ENCODE data around the gene SNX24. TPM values are rescaled to one million over a fixed set of nuclear protein-coding genes. Genes with fewer than 3 reads are reported as not detected.

The SNX24 gene
- total RNA-seq, 1 donor from 2014 or later = 13.1 TPM

DNA sequence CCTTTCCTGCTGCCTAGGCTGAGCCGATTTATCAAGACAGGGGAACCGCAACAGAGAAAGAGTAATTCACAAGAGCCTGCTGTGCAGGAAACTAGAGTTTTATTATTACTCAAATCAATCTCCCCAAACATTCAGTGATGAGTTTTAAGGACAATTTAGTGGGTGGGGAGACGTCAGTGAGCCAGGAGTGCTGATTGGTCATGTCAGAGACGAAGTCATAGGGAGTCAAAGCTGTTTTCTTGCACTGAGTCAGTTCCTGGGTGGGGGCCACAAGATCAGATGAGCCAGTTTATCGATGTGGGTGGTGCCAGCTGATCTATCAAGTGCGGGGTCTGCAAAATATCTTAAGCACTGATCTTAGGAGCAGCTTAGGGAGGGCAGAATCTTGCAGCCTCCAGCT lies 19.0 kb downstream of the SNX24 start:
- ATAC-seq (ENCODE audit: poor library complexity) = no peak
- intact Hi-C loops (cut with DNase I) = no loop called here
- no peak for DNase-seq

DNA sequence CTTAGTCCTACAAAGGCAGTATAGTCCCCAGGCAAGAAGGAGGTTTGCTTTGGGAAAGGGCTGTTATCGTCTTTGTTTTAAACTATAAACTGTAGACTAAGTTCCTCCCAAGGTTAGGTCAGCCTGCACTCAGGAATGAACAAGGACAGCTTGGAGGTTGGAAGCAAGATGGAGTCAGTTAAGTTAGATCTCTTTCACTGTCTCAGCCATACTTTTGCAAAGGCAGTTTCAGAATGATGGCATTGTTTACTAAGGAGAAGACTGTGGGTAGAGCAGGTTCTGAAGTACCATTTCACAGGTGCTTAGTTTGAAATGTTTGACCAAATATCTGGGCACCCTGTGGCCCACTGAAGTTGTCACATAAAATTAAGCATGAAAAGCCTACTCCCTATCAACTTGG lies 19.4 kb downstream of the SNX24 start:
- no peak for DNase-seq
- intact Hi-C loops (cut with DNase I) = no loop called here
- ATAC-seq (ENCODE audit: poor library complexity) = no peak

DNA sequence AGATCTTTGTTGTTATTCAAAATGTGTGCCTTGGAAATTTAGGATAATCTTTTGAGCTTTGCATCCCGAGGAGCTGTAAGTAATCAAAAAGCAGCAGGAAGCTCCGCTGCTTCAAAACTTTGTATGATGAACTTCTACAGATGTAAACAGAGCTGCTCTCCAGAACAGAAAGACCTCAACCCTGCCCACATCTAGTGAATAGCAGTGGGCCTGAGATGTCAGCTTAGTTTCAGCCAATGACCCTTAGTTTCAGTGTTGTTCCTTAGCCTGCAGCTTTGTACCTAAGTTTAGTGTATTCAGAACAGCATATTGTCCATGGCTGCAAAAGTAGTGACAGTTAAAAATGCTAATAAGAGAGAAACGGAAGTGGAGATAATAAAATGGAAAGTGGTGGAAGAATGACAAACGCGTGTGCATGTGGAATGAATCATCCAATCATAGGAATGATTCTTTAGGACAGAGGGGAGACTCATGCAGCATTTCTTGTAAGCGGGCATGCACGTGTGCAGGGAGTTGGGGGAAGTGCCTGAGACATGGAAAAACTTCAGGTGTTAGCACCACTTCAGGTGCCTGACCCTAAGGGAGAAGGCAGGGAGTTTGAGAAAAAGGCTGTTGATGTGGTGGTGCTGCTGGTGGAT lies 24.9 kb downstream of the SNX24 start:
- DNase-seq = no peak
- intact Hi-C loops (cut with DNase I) = no loop called here
- no peak for ATAC-seq (ENCODE audit: poor library complexity)

DNA sequence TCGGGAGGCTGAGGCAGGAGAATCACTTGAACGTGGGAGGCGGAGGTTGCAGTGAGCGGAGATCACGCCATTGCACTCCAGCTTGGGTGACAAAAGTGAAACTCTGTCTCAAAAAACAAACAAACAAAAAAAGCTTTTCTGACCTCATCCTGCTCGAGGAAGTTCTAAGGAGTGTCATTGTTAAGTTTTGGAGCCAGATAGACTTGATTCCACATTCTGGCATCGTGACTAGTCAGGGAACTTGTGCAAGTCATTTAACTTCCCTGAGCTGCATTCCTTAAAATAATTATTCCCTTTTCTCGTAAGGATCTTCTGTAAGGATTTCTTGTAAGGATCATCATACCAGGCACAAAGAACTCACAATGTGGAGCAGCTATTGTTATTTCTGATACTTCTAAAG lies 26.2 kb downstream of the SNX24 start:
- DNase-seq (no peak), ATAC-seq (ENCODE audit: poor library complexity) (no peak)
- intact Hi-C loops (cut with DNase I) = no loop called here

DNA sequence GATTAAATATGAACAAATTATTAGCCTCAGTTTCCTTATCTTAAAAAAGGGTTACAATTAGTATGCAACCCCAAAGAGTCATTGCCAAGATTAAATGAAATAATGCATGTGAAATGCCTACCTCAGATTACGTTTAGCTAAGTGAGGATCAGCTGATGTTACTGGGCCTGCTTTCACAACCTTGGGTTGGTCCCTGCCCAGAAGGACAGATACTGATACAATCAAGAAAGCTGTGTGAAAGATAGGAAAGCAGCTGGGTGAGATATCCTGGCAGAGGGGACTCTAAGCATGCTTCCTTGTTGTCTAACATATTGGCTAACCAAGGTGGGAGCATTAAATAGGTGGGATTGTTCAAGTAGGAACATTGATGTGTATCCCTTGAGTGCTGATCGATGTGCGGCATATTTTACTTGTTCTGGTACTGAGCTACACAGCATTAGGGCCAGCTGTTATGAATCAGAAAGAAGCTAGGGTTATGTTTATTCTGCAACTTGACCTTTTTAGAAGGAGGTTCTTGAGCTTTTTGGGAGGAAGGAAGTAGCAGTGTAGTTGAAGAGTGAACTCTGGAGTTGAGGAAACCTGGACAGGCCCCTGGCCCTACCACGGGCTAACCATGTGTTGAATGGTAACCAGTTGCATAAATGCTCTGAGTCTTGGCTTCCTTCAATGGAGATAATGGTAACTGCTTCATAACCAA lies 28.9 kb downstream of the SNX24 start:
- no peak for DNase-seq
- ATAC-seq (ENCODE audit: poor library complexity) = no peak
- intact Hi-C loops (cut with DNase I) = no loop called here

DNA sequence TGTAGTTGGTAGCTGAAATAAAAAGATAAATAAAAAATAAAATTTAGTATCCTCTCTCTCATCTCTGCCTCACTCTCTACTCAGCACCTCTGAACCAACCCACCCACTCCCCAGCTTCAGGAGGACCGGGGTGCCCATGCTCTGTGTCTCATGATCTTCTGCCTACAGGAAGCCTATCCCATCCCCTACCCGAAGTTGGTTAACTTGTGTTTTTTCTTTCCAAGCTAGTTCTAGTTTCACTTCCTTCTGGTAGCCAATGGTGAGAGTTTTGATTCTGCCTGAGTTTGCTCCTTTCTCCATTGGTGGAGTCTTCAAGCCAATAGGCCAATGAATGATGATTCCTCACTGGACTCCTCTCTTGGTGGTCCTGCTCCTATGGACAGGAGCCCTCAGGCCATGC lies 32.1 kb downstream of the SNX24 start:
- ATAC-seq (ENCODE audit: poor library complexity) = peak; percentile 27
- intact Hi-C loops (cut with DNase I) = no loop called here
- DNase-seq = no peak

DNA sequence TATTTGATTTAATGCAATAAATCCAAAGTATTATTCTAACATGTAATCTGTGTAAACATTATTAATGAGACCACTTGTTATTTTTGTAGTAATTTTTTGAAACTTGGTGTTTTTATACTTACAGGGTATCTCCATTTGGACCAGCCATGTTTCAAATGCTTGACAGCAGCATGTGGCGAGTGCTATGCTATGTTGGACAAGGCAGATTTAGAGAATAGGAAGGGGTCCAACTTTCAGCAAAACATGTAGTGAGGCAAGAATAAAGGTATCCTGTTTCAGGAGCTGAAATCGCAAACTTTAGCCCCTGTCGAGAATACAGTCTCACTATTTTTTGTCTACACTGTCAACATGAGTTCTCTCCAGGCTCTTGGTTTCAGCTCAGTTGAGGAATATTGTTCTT lies 33.7 kb downstream of the SNX24 start:
- ATAC-seq (ENCODE audit: poor library complexity) (no peak), DNase-seq (no peak)
- intact Hi-C loops (cut with DNase I) = no loop called here

DNA sequence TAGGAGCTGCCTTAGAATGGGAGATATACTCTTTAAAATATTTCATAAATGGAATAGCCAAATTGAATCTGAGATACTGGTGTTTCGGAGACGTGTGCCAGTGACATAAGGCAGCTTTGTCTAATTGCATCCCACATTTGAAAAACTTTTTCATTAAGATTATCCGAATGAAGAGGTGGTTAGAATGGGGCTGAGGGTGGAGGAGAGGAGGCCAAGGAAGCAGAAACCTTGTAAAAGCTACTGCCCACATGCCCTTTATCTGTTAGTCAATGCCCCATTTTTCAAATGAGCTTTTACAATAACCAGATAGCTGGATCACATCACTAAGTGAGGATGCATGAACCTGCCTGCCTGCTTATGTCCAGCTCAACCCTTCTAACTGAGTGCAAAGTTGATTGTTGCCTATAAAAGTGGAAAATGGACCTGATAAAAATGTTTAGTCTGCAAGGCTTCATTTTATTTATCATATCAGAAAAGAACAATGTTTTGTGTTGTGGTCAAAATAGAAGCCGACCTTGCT lies 34.8 kb downstream of the SNX24 start:
- no peak for ATAC-seq (ENCODE audit: poor library complexity)
- no peak for DNase-seq
- intact Hi-C loops (cut with DNase I) = no loop called here

DNA sequence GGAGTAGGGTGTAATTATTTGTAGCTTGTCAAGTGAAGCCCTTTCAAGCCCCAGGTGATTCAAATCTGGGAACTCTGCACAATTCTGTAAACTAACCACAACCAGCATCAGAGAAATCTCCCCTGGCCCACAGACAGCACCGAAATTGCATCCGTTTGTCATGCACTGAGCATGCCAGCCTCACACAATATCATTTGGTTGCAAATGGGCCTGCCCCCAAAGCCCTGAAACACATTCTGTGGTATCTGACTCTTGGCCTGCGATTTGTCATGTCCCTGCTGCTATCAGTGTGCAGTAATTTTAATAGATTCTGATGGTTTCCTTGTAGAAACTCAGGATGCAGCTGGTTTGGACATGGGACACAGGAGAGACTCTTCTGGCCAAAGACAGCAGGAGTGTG lies 35.3 kb downstream of the SNX24 start:
- intact Hi-C loops (cut with DNase I) = no loop called here
- ATAC-seq (ENCODE audit: poor library complexity) = no peak

DNA sequence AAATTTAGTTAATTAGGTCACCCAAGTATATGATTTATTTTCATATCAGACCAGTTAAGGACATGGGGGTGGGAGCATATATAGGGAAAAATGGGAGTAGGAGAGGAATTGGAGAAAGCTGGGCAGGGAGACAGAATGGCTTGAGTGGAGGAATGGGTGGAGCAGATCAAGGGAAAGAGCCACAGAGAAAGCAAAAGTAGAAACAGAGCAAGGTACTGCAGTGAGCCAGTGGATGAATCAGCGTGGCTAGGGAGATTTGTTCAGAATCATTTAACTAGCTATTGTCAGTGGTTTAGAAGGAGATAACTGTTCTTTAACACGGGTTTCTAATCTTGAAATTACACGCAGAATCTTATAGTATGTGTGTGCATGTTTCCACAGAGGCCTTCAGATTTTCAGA lies 37.4 kb downstream of the SNX24 start:
- ATAC-seq (ENCODE audit: poor library complexity) (no peak), DNase-seq (no peak)
- intact Hi-C loops (cut with DNase I) = no loop called here

More for the DNA sequence above, 35.3 kb downstream of the SNX24 start:
- DNase-seq = no peak

DNA sequence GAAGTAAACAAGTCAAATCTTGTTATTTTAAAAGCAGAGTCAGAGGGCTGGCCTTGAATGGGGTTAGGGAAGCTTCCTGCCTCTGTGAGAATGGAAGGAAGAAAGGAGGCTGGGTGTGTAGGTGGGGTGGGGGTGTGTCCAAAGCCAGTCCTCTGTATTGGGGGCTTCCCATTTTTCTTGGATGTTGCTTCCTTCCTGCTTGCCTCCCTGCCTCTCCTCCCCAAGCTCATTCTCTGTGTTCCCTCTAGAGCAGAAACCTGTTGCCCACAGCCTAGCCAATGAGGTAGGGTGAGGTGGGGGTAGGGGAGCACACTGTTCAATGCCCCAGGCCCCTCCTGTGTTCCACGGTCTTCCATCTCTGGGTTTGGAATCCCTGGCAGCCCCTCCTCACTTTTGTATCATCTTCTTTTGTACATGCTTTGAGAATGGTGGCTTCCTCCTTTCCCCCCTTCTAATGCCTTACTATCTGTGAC lies 39.7 kb downstream of the SNX24 start:
- intact Hi-C loops (cut with DNase I) = no loop called here
- ATAC-seq (ENCODE audit: poor library complexity) (no peak), DNase-seq (no peak)

DNA sequence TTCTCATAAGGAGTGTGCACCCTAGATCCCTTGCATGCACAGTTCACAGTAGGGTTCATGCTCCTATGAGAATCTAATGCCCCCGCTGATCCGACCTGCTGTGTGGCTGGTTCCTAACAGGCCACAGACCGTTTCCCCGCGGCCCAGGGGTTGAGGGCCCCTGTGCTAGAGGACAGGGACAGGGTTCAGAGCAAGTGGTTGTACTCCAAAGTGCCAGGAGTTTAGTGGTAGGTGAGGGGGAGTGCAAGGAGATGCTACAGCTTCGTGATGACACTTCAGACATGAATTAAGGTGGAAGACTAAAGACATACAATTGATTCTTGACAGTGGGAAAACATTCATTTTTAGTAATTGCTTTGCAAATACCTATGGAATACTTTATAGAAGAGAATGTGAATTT lies 40.5 kb downstream of the SNX24 start:
- intact Hi-C loops (cut with DNase I) = no loop called here
- no peak for ATAC-seq (ENCODE audit: poor library complexity)
- DNase-seq = no peak

DNA sequence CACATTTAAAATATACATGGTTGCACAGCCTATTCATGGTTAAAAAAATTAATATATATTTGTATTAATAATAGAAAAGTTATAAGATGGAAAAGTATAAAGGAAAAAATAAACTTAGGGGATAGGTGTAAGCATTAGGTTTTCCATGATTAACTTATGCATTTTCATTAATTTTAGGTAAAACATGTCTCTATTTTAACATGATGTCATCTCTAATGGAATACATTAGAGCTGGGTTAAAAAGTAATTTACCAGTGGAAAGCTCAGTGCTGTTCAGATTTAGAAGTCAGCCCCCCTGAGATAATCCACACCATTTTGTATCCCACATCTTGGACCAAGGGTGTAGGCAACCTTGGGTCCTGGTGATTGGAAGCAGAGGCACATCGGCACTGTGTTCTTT lies 49.7 kb downstream of the SNX24 start:
- no peak for DNase-seq
- intact Hi-C loops (cut with DNase I) = no loop called here
- no peak for ATAC-seq (ENCODE audit: poor library complexity)

DNA sequence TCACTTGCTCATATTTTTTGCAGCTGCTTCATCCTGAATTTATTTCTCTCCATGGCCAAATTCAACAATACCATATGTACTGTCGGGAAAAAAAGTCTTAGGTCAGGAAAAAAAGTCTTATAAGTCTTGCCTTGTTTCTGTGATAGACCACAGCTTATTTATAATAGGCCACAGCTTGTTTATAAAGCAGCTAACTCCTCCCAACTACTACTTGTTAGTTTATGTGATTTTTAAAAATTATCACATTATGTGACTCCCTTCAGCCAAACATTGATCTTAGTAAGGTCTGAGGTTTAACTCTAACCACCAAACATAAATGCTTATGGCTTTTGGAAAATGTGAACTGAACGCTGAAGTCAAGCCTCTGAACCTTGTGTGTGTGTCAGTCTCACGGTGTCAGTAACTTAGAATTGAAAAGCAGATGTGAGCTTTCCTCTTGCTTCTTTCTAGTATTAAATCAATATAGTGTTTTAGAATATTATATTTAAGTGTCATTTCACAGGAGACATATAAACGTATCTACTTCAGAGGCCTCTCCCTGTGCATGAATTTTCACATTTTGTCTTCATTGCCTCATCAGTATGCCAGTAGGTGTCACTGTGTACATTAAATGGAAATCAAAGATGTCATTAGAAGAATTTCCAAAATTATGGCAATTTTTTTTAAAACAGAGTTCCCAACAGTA lies 51.3 kb downstream of the SNX24 start:
- intact Hi-C loops (cut with DNase I) = no loop called here
- no peak for DNase-seq
- no peak for ATAC-seq (ENCODE audit: poor library complexity)

DNA sequence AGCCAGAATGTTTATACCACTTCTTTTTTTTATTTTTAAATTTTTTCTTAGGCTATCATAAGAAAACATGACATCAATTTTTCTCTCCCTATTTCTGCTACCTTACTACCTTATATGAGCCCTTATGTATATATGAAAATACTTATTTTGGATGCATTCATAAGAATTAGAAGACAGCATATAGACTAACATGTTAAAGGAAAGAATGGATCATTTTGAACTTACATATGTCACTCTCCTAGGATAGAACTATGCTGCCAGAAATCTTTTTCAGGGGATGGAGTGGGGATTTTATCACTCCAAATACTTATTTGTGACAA lies 51.8 kb downstream of the SNX24 start:
- intact Hi-C loops (cut with DNase I) = no loop called here
- DNase-seq (no peak), ATAC-seq (ENCODE audit: poor library complexity) (no peak)

DNA sequence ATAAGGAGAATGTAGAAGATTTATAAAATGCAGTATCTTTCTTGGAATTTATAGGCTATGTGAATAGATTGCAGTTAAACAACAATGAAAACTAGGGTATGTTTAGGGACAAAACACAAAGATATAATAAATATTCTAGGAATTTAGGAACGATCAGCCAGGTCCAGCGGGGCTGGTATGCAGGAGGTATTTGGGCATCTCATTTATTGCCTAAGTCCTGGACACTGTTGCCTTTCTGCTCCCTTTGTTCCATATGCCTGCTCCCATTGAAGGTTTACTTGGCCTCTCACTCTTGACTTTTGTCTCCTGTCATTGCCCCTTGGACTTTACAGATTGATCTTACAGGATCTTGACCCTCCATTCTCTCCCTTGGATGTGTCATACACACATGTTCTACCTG lies 55.9 kb downstream of the SNX24 start:
- DNase-seq (no peak), ATAC-seq (ENCODE audit: poor library complexity) (no peak)
- intact Hi-C loops (cut with DNase I) = no loop called here

DNA sequence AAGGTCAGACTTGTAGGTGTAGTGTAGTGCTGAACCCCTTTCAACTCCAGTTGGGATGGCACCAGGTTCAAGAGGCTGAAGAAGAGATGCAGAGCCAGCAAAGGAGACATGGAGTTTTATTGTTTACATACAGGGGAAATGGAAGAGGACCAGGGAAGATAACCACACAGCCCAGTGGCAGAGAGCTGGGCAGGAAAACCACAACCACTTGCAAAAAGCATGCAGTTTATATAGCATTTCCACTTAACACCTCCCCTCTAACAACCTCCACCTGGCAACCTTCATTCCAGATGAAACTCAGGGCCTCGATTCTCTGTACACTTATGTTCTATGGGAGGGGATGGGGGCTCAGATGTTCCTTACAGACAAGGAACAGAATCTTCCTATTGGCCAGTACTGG lies 56.9 kb downstream of the SNX24 start:
- no peak for DNase-seq
- intact Hi-C loops (cut with DNase I) = no loop called here
- ATAC-seq (ENCODE audit: poor library complexity) = no peak

DNA sequence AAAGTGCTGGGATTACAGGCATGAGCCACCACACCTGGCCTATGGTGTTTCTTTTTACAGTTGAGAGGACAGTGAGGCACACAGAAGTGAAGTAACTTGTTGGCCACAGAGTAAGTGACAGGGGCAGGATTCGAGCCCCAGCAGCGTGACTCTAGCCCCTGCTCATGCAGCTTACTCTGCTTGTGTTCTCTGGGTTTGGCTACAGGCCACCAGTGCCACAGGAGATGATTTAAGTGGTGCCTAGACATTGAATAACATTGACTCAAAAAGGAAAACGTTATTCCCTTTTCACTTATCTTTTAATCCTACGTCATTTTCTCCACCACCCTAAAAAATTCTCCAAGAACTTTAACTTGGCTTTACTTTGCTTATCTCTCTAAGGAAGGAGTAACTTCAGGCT lies 61.4 kb downstream of the SNX24 start:
- intact Hi-C loops (cut with DNase I) = no loop called here
- no peak for DNase-seq

DNA sequence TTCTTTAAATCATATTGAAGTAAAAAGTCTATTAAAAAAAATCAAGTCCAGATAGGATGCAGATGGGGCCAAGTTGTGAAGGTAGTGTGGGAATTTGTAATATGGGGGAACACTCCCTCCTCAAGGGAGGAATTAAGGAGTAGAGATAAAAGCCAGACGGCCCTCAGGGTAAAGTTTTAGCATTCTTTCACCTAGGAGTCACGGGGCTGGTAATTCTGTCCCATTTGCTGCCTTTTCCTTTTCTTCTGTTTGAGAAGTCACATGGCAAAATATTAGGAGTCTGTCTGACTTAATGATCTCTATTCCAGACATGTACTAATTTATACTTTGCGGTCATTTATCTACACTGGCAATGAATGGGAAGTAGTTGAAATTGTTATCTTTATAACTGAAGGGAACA lies 61.9 kb downstream of the SNX24 start:
- DNase-seq (no peak), ATAC-seq (ENCODE audit: poor library complexity) (no peak)
- intact Hi-C loops (cut with DNase I) = no loop called here

More for the DNA sequence above, 61.4 kb downstream of the SNX24 start:
- peak; percentile 29 for ATAC-seq (ENCODE audit: poor library complexity)

DNA sequence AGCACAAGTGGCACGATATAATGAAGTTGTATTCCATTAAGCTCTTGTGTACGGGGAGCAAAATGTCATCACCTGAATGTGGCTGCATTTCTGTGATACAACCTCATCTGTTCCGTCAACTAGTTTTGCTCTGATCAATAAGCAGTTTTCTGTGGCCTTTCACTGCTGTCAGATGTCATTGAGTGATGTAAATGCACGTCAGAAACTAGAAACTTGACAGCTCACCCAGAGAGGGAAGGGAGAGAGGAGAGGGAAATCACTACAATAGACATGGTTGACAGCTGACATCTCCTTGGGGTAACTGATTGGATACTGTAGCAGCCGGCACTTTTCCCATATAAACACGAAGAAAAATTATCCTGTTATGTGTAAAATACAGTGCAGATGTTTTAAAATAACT lies 62.7 kb downstream of the SNX24 start:
- ATAC-seq (ENCODE audit: poor library complexity) (no peak), DNase-seq (no peak)
- intact Hi-C loops (cut with DNase I) = no loop called here
